Esophagus squamous epithelium (tissue), 4 donors: Measurements from ENCODE around the gene KIAA0513.

ENCODE experiments used
- POLR2A ChIP-seq, 4 donors: fragments of 450-650 bp; IDR thresholded peaks; one replicate each; pipeline ENCODE4 v1.6.1; 2017; ENCODE audit warnings: antibody characterized with exemption in 4 of 4, mild to moderate bottlenecking in 4 of 4, moderate library complexity in 3 of 4
- TF ChIP-seq, protein P1 (sequence below), 6 experiments: fragments of 450-650 bp in 4 of 6; fragments of 200-600 bp in 2 of 6; sonication (generic) in 2 of 6; IDR thresholded peaks; one replicate each; pipeline ENCODE4 v1.5.1; 2016 to 2019; ENCODE audit warnings: antibody characterized with exemption in 6 of 6, mild to moderate bottlenecking in 4 of 6, moderate library complexity in 4 of 6

DNA sequence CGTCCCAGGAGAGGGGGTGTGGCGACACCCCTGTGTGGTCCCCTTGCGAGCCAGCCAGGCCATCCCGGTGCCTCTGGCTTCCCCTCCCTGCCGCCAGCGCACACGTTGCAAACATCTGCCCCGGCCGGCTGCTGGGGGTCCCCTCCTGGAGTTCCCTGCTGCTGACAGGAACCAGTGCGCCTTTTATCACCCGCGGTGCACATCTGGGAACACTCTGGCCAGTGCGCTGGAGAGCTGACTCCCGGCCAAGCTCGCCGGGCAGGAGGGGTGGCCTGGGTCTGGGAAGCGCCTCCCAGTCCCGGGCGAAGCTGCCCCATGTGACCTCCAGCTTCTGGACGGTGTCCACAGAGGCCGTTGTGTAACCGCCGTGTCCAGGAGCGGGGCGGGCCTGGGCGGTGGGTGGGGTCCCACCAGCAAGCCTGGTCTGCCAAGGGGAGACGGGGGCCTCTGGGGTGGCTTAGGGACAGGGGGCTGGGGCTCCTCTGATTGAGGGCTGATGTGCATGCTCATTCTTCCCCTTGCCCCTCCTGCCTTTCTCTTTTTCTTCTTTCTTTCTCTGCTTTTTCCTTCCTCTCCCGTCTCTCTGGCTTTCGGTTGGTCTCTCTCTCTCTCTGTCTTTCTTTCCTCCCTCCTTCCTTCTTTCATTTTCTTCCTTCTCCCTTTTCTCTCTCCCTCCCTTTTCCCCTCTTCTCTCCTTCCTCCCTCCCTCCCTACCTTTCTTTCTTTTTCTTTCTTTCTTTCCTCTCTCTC lies 109.9 kb downstream of the KIAA0513 start:
- TF ChIP-seq POLR2A (IDR thresholded peaks at IDR 0.05), result no peak
- TF ChIP-seq, protein P1, sequence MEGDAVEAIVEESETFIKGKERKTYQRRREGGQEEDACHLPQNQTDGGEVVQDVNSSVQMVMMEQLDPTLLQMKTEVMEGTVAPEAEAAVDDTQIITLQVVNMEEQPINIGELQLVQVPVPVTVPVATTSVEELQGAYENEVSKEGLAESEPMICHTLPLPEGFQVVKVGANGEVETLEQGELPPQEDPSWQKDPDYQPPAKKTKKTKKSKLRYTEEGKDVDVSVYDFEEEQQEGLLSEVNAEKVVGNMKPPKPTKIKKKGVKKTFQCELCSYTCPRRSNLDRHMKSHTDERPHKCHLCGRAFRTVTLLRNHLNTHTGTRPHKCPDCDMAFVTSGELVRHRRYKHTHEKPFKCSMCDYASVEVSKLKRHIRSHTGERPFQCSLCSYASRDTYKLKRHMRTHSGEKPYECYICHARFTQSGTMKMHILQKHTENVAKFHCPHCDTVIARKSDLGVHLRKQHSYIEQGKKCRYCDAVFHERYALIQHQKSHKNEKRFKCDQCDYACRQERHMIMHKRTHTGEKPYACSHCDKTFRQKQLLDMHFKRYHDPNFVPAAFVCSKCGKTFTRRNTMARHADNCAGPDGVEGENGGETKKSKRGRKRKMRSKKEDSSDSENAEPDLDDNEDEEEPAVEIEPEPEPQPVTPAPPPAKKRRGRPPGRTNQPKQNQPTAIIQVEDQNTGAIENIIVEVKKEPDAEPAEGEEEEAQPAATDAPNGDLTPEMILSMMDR (IDR thresholded peaks at IDR 0.05), result no peak
